Ectodermal cell (in vitro differentiated cells): ENCODE measurements around the gene ZNF354C. TPM values are rescaled to one million over a fixed set of nuclear protein-coding genes. Genes with fewer than 3 reads are reported as not detected.

Experiments
- H3K27ac ChIP-seq: 2 replicates; pipeline ENCODE4 v1.7.0; 2013; ENCODE audit warnings: mild to moderate bottlenecking, low read depth, low read length; ENCODE audit not compliant: insufficient read depth, poor library complexity, severe bottlenecking
- H3K27me3 ChIP-seq: 2 replicates; pipeline ENCODE4 v1.7.0; 2013; ENCODE audit warnings: mild to moderate bottlenecking, low read length; ENCODE audit not compliant: insufficient read depth, control insufficient read depth, poor library complexity, severe bottlenecking
- H3K36me3 ChIP-seq: one replicate; pipeline ENCODE4 v1.7.0; 2013; ENCODE audit warnings: low read length; ENCODE audit not compliant: control insufficient read depth, insufficient read depth
- H3K4me1 ChIP-seq: one replicate; pipeline ENCODE4 v1.7.0; 2013; ENCODE audit warnings: low read length; ENCODE audit not compliant: control insufficient read depth, insufficient read depth
- H3K4me3 ChIP-seq: 2 replicates; pipeline ENCODE4 v1.7.0; 2013; ENCODE audit warnings: low read depth, low read length, control low read depth; ENCODE audit not compliant: insufficient read depth
- H3K9me3 ChIP-seq: 2 replicates; pipeline ENCODE4 v1.7.0; 2013; ENCODE audit warnings: mild to moderate bottlenecking, low read length, moderate library complexity; ENCODE audit not compliant: control insufficient read depth
- WGBS, 2 experiments: methylation state at CpG; one replicate each; pipeline ENCODE4 v1.1.7; 2013; ENCODE audit warnings: missing lambda C conversion rate in 2 of 2; 5-methylcytosine and 5-hydroxymethylcytosine counted together
- polyA plus RNA-seq, 4 experiments: library from polyadenylated mRNA; stranded (reverse); fragments of 50-300 nt; gene quantifications; one replicate each; pipeline ENCODE4 v1.2.3, GENCODE V29; 2013

ZNF354C gene
- polyA plus RNA-seq (2013, experiment 1 of 4): 9.4 TPM
- 10.9 TPM for polyA plus RNA-seq (2013, experiment 2 of 4)
- polyA plus RNA-seq (2013, experiment 3 of 4): 8.4 TPM
- 8.8 TPM for polyA plus RNA-seq (2013, experiment 4 of 4)

DNA sequence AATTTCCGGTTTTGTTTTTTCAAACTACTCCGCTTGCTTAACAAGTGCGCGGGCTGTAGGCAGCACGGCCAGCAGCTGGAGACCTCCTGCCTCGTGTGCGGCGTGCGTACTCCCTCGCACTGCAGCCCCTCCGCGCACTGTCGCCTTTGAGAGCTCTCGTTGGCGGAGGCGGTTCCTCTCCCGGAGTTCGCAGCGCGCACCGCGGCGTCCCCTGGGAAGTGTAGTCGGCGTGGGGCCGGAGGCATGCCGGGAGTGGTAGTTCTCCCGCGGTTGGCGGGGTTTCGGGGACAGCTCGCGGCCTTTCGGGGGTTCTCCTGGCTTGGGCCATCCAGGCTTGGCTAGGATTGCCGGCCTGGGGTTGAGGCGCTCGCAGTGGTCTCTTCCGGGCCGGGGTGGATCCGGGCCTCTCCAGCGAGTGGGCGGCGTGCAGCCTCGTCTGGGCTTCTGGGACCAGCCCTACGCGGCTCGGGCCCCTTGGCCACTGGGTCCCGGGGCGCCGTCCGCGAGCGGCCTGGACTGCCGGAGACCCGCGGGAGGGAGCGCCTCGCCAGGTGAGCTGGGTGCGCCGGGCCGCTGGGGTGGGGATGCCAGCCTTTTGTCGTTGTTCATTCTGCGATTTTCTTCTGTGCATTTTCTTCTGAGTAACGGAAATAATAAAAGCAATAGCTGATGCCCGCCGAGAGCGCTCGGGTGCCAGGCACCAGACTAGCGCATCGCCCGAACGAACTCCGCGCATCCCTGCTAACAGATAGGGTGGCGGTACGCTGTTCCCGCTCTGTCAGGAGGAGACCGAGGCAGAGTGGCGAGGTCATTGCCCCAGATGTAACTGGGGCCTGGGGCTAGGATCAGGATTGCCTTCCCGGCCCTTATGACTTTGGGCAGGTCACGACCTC is at the start of gene ZNF354C:
Gene ZNF354C, plus strand, starts transcription at position 258 of the 893 bp plus-strand sequence. CDS start 1,696 bp downstream, outside the sequence.
- Histone ChIP-seq H3K36me3 (peaks cover 4% of the 10 kb centered on the region), H3K4me3 (peak within 1 kb of the TSS; percentile 51), H3K27ac (no peak within 1 kb of the TSS), H3K27me3 (no peaks in the 10 kb centered on the region), H3K4me1 (no peaks in the 10 kb centered on the region), H3K9me3 (peaks cover 7% of the 10 kb centered on the region)
- 38 to 39% methylated on average over 81 of the region's 81 CpGs for WGBS, 2 experiments

DNA sequence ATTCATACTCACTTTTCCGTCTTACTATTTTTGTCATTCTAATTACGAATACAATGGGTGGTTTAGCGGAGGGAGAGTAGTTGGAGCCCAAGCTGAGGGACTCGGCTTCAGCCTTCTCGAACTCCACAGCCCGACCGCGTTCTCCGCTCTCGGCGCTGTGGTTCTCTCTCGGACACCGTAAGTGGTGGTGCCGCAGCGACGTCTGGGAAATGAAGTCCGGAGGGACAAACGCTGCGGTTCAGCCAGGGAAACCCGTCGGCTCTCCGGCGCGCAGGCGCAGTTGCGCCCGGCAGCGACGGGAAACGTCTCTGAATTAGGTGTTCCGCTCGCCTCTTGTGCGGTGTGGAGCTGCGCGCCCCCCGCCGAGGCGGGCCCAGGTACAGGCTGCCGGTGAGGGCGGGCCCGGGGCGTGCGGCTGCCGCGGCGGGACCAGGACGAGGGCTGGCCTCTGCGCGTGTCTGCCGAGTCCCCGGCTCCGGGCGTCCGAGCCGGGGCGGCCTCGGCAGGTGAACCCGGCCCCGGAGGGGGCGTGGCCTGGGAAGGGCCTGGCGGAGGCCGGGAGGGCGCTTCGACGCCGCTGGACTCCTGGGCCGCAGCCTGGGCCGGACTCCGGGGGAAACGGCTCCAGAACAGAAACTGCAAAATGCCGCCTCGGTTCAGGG is 36.5 kb upstream of the ZNF354C start, which contains the start of gene ZNF879:
Gene ZNF879, plus strand, starts transcription at position 277 of the 662 bp plus-strand sequence. CDS start 1,201 bp downstream, outside the sequence.
- H3K4me3 ChIP-seq: peak within 1 kb of the TSS; percentile 67
- no peaks in the 10 kb centered on the region for H3K4me1 ChIP-seq
- H3K36me3 ChIP-seq: peaks cover 15% of the 10 kb centered on the region
- peaks cover 4% of the 10 kb centered on the region for H3K27me3 ChIP-seq
- H3K27ac ChIP-seq: no peak within 1 kb of the TSS
- peaks cover 6% of the 10 kb centered on the region for H3K9me3 ChIP-seq
- 6 to 7% methylated on average over 71 to 72 of the region's 72 CpGs for WGBS, 2 experiments

DNA sequence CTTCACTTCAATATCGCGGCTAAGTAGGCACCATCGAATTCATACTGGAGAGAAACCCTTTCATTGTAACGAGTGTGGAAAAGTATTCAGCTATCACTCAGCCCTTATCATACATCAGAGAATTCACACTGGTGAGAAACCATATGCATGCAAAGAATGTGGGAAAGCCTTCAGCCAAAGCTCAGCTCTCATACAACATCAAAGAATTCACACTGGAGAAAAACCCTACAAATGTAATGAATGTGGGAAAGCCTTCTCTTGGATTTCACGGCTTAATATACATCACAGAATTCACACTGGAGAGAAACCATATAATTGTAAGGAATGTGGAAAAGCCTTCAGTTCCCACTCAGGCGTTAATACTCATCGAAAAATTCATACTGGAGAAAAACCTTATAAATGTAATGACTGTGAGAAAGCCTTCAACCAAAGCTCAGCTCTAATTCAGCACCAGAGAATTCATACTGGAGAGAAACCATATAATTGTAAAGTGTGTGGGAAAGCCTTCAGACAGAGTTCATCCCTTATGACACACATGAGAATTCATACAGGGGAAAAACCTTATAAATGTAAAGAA is 27.1 kb upstream of the ZNF354C start:
- no peaks in the 10 kb centered on the region for H3K27me3 ChIP-seq
- H3K4me3 ChIP-seq: no peak overlapping the region
- no peaks in the 10 kb centered on the region for H3K4me1 ChIP-seq
- peaks cover 35% of the 10 kb centered on the region for H3K36me3 ChIP-seq
- H3K9me3 ChIP-seq: peaks cover 14% of the 10 kb centered on the region
- WGBS, 2 experiments: 96 to 98% methylated on average over 6 to 7 of the region's 7 CpGs
- no peak overlapping the region for H3K27ac ChIP-seq

DNA sequence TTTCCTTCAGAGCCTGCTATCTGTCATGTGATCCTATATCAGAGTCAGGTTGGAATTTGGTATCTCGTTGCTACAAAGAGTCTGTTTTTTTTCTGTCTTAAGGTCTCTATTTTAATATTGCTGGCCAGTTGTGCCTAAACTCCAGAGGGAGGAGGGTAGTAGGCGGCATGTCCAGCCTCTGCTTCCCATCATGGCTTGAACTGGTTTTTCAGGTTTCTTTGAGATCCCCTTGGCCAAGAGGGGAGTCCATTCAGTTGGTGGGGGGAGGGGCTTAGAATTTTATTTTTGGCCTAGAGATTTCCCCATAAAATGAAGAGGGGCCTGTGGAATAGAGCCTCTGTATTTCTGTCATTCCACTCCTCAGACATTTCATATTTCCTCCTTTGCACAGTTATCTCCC is 15.4 kb upstream of the ZNF354C start:
- no peaks in the 10 kb centered on the region for H3K4me1 ChIP-seq

GRCh38 chr5:179051784-179052183 is 8.4 kb upstream of the ZNF354C start:
- WGBS, 2 experiments: 83 to 89% methylated on average over 9 of the region's 9 CpGs
- Histone ChIP-seq H3K4me3 (no peak overlapping the region), H3K27ac (no peak overlapping the region), H3K9me3 (peaks cover 9% of the 10 kb centered on the region), H3K27me3 (no peaks in the 10 kb centered on the region), H3K4me1 (no peaks in the 10 kb centered on the region), H3K36me3 (no peaks in the 10 kb centered on the region)

More for the DNA sequence above, 15.4 kb upstream of the ZNF354C start:
- Histone ChIP-seq H3K27ac (no peak overlapping the region), H3K4me3 (no peak overlapping the region), H3K36me3 (no peaks in the 10 kb centered on the region), H3K9me3 (peaks cover 2% of the 10 kb centered on the region), H3K27me3 (no peaks in the 10 kb centered on the region)
- 75 to 86% methylated on average over 2 of the region's 2 CpGs for WGBS, 2 experiments

DNA sequence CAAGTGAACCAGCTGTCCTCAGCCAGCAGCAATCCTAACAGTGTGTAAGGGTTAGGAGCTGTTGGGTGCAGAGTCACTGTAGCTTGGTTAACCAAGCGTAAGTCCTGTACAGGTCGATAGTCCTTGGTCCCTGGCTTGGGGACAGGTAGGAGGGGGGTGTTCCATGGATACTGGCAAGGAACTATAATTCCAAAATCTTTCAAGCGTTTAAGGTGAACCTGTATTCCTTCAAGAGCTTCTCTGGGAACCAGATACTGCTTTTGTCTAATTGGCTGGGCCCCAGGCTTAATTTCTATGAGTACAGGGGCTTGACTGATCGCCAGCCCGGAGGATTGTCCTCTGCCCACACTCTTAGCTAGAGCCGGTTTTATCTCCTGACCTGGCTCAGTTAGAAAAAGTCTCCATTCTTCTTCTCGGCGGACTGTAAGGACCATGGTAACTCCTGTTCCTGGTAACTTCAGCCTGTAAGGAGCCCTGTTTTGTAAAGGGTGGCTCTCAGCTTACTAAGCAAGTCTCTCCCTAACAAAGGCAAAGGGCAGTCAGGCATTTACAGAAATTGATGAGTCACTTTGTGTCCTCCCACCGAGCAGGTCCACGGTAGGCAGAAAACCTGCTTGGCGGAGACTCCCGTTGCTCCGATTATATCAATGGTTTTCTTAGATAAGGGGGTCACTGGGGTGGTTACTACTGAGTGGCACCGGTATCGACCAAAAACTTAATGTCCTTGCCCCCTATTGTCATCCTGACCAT is 6.0 kb upstream of the ZNF354C start:
- Histone ChIP-seq H3K27me3 (no peaks in the 10 kb centered on the region), H3K36me3 (no peaks in the 10 kb centered on the region), H3K27ac (no peak overlapping the region), H3K4me3 (no peak overlapping the region), H3K4me1 (no peaks in the 10 kb centered on the region), H3K9me3 (peaks cover 7% of the 10 kb centered on the region)
- WGBS, 2 experiments: 86 to 87% methylated on average over 15 of the region's 15 CpGs

- no peak overlapping the region for H3K27ac ChIP-seq
- H3K4me1 ChIP-seq: no peaks in the 10 kb centered on the region
- no peaks in the 10 kb centered on the region for H3K27me3 ChIP-seq
- no peaks in the 10 kb centered on the region for H3K36me3 ChIP-seq
- H3K9me3 ChIP-seq: peaks cover 7% of the 10 kb centered on the region
- 84 to 85% methylated on average over 10 of the region's 10 CpGs for WGBS, 2 experiments
- no peak overlapping the region for H3K4me3 ChIP-seq
Observed at GRCh38 chr5:179054876-179055275, 5.3 kb upstream of the ZNF354C start.

GRCh38 chr5:179055436-179055835 is 4.7 kb upstream of the ZNF354C start:
- peaks cover 7% of the 10 kb centered on the region for H3K9me3 ChIP-seq
- H3K27me3 ChIP-seq: no peaks in the 10 kb centered on the region
- H3K27ac ChIP-seq: no peak overlapping the region
- no peaks in the 10 kb centered on the region for H3K36me3 ChIP-seq
- H3K4me1 ChIP-seq: no peaks in the 10 kb centered on the region
- H3K4me3 ChIP-seq: no peak overlapping the region
- WGBS, 2 experiments: 80 to 84% methylated on average over 3 of the region's 3 CpGs

DNA sequence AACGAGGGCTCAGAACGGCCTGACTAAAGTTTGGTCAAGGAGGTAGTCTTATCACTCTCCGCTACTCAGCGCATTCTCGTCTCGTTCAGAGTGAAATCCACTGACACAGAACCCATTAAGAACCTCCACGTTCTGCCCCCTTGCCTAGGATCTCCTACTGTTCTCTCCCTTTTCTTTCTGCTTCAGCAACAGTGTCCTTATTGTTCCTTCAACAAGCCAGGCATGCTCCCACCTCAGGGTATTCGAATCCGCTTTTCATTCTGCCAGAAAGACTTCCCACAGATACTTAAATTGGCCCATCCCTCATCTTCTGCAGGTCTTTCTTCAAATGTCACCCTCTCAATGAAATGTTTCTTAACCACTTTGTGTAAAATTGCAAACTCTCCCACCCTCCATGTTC is 4.3 kb upstream of the ZNF354C start:
- Histone ChIP-seq H3K27ac (no peak overlapping the region), H3K36me3 (no peaks in the 10 kb centered on the region), H3K4me3 (no peak overlapping the region), H3K9me3 (peaks cover 7% of the 10 kb centered on the region), H3K27me3 (no peaks in the 10 kb centered on the region), H3K4me1 (no peaks in the 10 kb centered on the region)
- WGBS, 2 experiments: 69 to 70% methylated on average over 9 of the region's 9 CpGs
